GM18505 (cell line): ENCODE results near the gene ABCA7.

Experiments used
- ATAC-seq: cut with Tn5 transposase; IDR thresholded peaks from one replicate; pipeline ENCODE4 v1.9.1; 2021; ENCODE audit not compliant: unreplicated experiment
- POLR2A ChIP-seq: IDR thresholded peaks from 4 replicates; pipeline ENCODE4 v1.6.1; 2011; ENCODE audit warnings: borderline replicate concordance; ENCODE audit not compliant: insufficient read depth, insufficient read length; ENCODE audit errors: extremely low read depth

Gene ABCA7

GRCh38 chr19:1039646-1040475 is at the start of gene ABCA7:
Gene ABCA7 (plus strand): TSS chr19:1040107. CDS start chr19:1041362, 1,255 bp downstream.
- peak; percentile 61 for TF ChIP-seq POLR2A
- ATAC-seq: peak; percentile 70

DNA sequence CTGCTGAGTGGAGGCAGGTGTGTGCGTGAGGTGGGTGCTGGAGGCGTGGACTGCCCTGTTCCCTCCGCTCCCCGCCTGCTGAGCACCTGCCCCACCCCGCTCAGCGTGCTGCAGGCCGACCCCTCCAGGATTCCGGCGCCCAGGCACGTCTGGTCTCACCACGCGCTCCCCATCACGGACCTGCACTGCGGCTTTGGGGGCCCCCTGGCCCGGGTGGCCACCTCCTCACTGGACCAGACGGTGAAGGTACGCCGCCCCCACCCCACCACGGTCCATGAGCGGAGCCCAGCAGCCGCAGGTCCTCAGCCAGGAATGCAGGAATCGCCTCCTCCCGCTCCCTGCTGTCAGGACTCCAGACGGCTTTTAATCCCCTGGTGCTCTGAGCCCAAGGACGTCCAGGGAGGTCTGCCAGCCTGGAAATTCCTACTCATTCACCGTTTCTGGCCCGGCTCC is 49.8 kb upstream of the ABCA7 start:
- ATAC-seq: no peak
- no peak for TF ChIP-seq POLR2A

DNA sequence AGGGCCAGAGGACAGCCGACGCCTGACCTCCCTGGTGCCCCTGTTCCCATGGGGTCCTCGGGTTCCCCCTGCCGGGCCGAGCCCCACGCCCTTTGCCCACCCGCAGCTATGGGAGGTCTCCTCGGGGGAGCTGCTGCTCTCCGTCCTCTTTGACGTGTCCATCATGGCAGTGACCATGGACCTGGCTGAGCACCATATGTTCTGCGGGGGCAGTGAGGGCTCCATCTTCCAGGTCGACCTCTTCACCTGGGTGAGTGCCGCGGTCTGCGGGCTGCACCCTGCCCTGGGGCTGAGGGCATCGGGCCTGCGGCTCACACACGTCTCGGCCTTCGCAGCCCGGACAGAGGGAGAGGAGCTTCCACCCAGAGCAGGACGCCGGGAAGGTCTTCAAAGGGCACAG is 49.2 kb upstream of the ABCA7 start:
- ATAC-seq: no peak
- TF ChIP-seq POLR2A: no peak

- ATAC-seq: no peak
- no peak for TF ChIP-seq POLR2A
Observed at GRCh38 chr19:991174-991931, 48.6 kb upstream of the ABCA7 start.

DNA sequence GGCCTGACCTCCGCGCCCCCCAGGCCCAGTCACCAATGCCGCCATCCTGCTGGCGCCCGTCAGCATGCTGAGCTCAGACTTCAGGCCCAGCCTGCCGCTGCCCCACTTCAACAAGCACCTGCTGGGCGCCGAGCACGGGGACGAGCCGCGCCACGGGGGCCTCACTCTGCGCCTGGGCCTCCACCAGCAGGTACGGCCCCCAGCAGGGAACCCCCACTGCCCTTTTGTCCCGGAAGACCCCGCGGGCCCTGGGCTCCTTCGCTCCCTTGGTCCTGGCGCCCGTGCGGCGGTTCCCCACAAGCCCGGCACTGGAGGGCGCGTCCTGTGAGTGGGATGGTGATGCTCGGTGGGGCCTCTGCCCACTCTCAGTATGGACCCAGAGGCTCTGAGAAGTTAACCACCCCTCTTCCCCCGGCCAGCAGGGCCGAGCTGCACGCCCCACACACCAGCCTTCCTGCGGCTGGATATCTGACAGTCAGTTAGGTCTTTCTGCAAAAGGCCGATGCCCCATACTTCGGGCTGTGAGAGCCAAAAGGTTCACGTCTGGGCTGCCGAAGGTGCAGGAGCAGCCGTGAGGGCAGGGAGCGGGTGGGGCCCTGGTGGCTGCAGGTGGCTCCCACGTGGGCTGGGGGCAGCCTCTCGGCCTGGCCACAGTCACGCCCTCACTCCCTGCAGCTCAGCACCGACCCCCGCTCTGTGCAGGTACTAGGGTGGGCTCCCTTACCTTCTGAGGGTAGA is 47.8 kb upstream of the ABCA7 start:
- no peak for TF ChIP-seq POLR2A
- no peak for ATAC-seq

- no peak for TF ChIP-seq POLR2A
- ATAC-seq: no peak
Observed at GRCh38 chr19:992670-993055, 47.2 kb upstream of the ABCA7 start.

DNA sequence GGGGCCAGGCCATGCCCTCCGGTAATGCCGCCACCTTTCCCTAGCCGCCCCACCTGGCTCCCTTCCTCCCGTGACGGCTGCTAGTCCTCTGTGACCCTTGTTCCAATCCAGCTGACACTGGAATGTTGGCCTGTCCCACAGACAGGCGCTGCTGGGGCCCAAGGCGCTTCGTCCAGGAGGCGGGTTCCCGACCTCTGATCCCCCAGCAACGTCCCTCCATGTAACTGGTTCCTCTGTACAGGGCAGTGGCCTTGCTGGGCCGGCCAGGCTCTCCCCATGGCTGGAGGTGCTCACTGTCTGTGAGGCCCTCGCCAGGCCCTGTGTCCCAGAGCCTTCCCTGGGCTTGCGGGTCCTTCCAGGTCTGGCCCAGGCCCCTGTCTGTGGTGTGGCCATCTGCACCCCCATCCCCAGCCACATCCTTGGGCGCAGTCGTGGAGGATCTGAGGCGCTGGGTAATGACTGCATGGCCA is 46.5 kb upstream of the ABCA7 start:
- no peak for ATAC-seq
- TF ChIP-seq POLR2A: no peak

- ATAC-seq: no peak
- no peak for TF ChIP-seq POLR2A
Observed at GRCh38 chr19:993831-994393, 46.0 kb upstream of the ABCA7 start.

DNA sequence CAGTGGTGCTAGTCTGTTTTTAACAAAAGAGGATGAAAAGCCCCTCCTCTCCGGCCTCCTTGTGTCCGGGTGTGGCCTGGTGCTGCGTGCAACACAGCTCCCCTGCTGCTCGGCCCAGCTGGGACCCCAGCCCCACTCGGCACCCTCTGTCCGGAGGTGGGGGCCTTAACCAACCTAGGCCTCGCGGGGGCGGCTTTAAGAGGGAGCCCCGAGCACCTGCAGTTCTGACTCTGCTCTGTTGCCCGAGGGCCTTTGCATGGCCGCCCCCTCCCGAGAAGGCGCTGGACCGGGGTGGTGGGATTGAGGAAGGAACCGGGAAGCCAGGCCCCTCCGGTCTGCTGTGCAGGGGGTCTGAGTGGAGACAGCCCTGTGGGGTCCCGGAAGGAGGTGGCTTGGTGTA is 45.4 kb upstream of the ABCA7 start:
- ATAC-seq: no peak
- no peak for TF ChIP-seq POLR2A

DNA sequence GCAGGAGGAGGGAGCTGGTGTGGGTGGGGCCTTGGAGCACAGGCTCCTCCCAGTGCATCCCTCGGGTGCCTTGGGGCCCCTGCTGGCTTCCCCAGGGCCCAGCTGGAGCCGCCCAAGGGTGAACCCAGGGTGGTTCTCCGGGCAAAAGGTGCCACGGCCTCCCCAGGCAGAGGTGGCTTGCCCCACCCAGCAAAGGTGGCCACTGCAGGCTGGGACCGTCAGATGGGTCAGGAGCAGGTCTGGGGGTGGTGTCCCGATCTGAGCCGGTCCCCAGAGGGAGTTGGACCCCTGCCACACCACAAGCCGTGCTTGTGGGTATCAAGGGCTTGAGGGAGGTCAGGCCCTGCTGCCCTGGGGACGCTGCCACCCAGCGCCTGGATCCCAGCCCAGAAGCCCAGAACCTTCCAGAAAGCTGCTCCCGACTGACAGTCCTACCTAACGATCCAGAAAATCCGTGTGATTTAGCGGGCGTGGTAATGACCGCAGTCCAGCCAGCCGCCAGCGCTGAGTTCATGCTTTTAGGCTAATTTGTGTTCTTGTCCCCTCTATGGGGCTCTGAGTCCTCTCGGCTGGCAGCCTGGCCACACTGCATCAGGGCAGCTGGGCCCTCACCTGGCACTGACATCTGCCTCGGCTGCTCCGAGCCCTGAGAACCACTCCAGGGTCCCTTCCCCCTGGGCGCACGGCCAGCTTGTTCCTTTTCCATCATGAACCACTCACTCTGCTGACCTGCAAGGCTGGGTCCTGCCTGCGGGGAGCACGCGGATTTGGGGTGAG is 44.7 kb upstream of the ABCA7 start:
- no peak for ATAC-seq
- TF ChIP-seq POLR2A: no peak

DNA sequence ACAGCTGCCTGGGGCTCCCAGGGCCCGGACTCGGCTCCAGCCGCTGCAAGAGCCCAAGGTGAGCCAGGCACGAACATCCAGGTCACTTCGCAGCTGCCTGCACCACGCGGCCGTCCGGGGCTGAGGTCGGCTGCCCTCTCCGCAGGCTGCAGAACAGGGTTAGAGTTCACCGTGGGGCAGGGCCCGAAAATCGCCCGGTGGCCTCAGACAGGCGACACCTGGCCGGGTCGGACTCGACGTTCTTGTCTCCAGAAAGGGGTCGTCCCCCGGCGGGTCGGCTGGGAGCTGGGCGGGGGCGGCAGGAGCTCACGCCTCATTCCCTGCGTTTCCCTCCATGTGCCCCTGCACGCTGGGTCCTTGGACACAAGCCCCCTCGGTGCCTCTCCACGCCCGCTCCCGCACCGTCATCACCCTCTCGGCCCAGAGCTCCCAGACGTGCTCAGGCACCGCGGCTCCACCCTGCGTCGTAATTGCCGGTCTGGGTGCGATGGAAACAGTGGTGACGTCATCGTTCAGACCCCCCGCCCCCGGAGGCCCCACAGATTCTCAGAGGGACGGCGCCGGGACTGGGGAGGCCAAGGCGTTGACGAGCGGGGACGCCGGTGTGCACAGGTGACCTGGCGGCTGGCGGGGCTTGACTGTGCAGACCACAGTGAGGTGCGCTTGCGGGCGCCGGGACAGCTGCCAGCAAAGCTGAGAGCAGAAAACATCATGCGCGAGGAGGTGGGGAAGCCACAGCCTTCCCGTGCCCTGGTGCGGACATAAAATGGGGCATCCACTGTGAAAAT is 43.7 kb upstream of the ABCA7 start:
- TF ChIP-seq POLR2A: no peak
- ATAC-seq: no peak
